ENCODE measurements around the gene RSU1. TPM values are rescaled to one million over a fixed set of nuclear protein-coding genes. Genes with fewer than 3 reads are reported as not detected.

Gene RSU1
- total and polyA plus RNA-seq, 12 donors: 25.5 to 74.2 (median 48.3) TPM

DNA sequence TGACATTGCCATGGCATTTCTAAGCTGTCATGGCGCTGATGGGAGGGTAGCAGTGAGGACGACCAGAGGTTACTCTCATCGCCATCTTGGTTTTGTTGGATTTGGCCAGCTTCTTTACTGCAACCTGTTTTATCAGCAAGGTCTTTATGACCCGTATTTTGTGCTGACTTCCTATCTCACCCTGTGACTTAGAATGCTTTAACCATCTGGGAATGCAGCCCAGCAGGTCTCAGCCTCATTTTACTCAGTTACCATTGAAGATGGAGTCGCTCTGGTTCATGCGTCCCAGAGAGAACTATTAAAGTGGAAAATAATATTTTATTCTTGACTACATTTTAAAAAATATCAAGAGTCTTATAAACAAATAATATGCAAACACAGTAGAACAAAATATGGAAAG lies 131.7 kb downstream of the RSU1 start:
- intact Hi-C loops (cut with DNase I): no loop called here
- 86 to 88% methylated on average over 6 of the region's 6 CpGs for WGBS, 2 donors
- ATAC-seq: no peak

DNA sequence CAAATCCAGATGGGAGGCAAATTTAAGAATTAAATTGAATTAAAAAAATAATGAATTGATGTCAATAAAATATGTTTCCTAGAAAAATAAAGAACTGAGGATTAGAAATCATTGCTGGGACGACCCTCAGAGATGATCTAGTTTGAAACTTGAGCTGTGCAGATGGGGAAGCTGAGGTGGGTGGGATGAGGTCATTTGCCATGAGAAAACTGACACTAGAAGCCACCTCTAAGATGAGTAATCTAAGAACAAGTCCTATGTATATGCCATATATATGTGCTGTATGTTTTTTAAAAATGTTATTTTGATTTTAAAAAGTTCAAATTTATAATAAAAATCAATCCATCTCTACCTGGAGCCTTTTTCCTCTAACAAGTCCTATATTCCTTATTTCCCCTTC lies 135.7 kb downstream of the RSU1 start:
- H3K4me1 ChIP-seq: no peaks in the 10 kb centered on the region
- H3K27me3 ChIP-seq: no peaks in the 10 kb centered on the region
- H3K36me3 ChIP-seq: no peaks in the 10 kb centered on the region
- no peak for DNase-seq
- peaks cover 0 to 3% (median 0%) of the 10 kb centered on the region in 11 donors for H3K9me3 ChIP-seq
- no peak overlapping the region for H3K4me3 ChIP-seq
- TF ChIP-seq, protein P1, sequence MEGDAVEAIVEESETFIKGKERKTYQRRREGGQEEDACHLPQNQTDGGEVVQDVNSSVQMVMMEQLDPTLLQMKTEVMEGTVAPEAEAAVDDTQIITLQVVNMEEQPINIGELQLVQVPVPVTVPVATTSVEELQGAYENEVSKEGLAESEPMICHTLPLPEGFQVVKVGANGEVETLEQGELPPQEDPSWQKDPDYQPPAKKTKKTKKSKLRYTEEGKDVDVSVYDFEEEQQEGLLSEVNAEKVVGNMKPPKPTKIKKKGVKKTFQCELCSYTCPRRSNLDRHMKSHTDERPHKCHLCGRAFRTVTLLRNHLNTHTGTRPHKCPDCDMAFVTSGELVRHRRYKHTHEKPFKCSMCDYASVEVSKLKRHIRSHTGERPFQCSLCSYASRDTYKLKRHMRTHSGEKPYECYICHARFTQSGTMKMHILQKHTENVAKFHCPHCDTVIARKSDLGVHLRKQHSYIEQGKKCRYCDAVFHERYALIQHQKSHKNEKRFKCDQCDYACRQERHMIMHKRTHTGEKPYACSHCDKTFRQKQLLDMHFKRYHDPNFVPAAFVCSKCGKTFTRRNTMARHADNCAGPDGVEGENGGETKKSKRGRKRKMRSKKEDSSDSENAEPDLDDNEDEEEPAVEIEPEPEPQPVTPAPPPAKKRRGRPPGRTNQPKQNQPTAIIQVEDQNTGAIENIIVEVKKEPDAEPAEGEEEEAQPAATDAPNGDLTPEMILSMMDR (IDR thresholded peaks at IDR 0.05): no peak
- intact Hi-C loops (cut with DNase I): no loop called here
- ATAC-seq: no peak
- 81 to 83% methylated on average over 1 of the region's 1 CpG for WGBS, 2 donors
- H3K27ac ChIP-seq: no peak overlapping the region

More for the DNA sequence above, 131.7 kb downstream of the RSU1 start:
- DNase-seq: no peak
- H3K4me1 ChIP-seq: no peaks in the 10 kb centered on the region
- peaks cover 0 to 15% (median 0%) of the 10 kb centered on the region in 9 donors for H3K36me3 ChIP-seq
- H3K27ac ChIP-seq: no peak overlapping the region
- no peaks in the 10 kb centered on the region for H3K9me3 ChIP-seq
- TF ChIP-seq, protein P1 (IDR thresholded peaks at IDR 0.05): no peak
- no peaks in the 10 kb centered on the region for H3K27me3 ChIP-seq
- H3K4me3 ChIP-seq: no peak overlapping the region

DNA sequence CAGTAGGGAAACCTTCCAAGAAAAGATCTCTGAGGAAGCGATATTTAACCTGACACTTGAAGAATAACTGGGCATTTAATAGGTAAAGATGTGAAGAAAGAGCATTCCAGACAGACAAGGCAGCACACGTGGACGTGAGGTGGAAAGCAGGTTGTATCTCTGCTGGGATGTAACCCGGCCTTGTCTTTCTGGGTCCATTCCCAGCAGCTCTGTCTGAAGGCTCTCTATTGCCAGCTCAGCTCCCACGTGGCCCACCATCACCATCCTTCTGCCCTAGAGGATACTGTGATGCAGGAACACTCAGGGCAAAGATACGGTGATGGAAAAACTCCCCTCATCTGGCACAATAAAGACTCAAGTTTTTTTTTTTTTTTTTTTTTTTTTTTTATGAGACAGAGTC lies 137.7 kb downstream of the RSU1 start:
- WGBS, 2 donors: 95 to 96% methylated on average over 6 of the region's 6 CpGs

DNA sequence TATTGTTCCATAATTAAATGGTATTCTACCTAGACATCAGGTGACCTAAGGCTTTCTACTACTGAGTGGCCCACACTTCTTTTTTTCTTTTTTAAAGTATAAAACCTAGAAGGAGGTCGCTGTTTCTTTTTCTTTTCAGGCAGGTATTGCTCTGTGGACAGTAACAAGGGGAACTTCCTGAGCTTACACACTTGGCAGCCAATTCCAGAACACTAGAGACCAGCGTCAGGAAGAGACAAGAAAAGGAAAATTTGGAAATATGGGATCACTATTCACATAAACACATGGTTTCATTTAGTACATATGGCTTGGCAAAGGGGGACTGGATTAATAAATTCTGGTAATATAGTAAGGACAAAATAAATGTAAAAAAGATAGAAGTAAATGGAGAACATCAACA lies 141.9 kb downstream of the RSU1 start:
- H3K27ac ChIP-seq: no peak overlapping the region
- intact Hi-C loops (cut with DNase I): no loop called here
- H3K4me1 ChIP-seq: no peaks in the 10 kb centered on the region
- H3K27me3 ChIP-seq: no peaks in the 10 kb centered on the region
- no peak for ATAC-seq
- DNase-seq: no peak
- WGBS, 2 donors: 68 to 82% methylated on average over 2 of the region's 2 CpGs
- TF ChIP-seq, protein P1 (IDR thresholded peaks at IDR 0.05): no peak
- no peak overlapping the region for H3K4me3 ChIP-seq
- peaks cover 0 to 7% (median 0%) of the 10 kb centered on the region in 9 donors for H3K36me3 ChIP-seq
- peaks cover 0 to 8% (median 0%) of the 10 kb centered on the region in 11 donors for H3K9me3 ChIP-seq

More for the DNA sequence above, 137.7 kb downstream of the RSU1 start:
- no peak for DNase-seq
- H3K9me3 ChIP-seq: peaks cover 0 to 8% (median 0%) of the 10 kb centered on the region in 11 donors
- no peaks in the 10 kb centered on the region for H3K27me3 ChIP-seq
- H3K36me3 ChIP-seq: no peaks in the 10 kb centered on the region
- H3K27ac ChIP-seq: no peak overlapping the region
- H3K4me1 ChIP-seq: no peaks in the 10 kb centered on the region
- intact Hi-C loops (cut with DNase I): no loop called here
- TF ChIP-seq, protein P1 (IDR thresholded peaks at IDR 0.05): no peak
- ATAC-seq: no peak
- H3K4me3 ChIP-seq: no peak overlapping the region
